HG02884 (cell line): ENCODE measurements around the gene MICU1.
A peak's percentile ranks its signal among the peaks of the same experiment; 100 is the strongest.
"Not testable (repeated sequence)": the region's sequence is repeated elsewhere in the genome, so short reads cannot be mapped to it uniquely, and the experiment has no call there.

ENCODE experiments used
- ATAC-seq: cut with Tn5 transposase; IDR thresholded peaks from one replicate; pipeline ENCODE4 v1.9.1; 2021; ENCODE audit warnings: mild to moderate bottlenecking, moderate library complexity; ENCODE audit not compliant: unreplicated experiment

The MICU1 gene

DNA sequence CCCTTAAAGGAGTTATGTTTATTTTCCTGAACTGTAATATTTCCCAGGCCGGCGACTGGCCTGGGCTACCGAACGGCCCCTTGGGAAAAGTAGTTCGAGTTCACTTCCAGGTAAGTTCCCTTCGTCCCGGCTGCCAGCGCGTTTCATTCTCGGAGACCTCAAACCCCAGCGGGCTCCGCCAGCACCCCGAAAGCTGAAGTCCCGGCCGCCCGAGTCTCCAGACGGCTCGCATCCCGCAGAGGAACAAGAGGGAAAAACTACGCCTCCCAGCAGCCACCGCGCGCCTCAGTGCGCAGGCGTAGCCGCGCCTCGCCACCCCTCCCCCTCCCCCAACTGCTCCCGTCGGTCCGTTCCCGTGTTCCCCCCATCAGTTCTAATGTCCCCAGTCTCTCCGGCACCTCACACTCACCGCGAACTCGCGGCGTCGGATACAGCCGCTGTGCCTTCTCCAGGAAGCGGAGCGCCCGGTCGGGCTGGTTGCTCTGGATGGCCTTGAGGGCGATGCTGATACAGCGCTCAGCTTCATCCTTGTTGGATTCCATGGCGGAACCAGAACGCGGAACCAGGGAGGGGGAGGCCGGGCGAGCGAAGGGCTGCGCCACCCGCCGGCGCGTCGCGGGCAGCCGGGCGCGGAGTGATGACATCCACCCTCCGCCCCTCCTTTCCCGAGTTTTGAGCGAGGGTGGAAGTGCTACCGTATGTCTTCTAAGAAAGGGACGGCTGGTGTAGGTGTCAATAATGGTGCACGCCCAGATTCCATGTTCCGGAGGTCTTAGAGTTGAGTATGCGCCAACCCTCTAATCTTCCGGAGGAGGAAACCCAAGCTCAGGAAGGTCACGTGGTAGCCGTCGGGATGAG, 271.3 kb downstream of the MICU1 start, which contains the start of gene DNAJB12:
Gene DNAJB12, minus strand, starts transcription at position 564 of the 858 bp plus-strand sequence. Its CDS starts 22 bp downstream, at position 542.
- peak; percentile 67 for ATAC-seq

DNA sequence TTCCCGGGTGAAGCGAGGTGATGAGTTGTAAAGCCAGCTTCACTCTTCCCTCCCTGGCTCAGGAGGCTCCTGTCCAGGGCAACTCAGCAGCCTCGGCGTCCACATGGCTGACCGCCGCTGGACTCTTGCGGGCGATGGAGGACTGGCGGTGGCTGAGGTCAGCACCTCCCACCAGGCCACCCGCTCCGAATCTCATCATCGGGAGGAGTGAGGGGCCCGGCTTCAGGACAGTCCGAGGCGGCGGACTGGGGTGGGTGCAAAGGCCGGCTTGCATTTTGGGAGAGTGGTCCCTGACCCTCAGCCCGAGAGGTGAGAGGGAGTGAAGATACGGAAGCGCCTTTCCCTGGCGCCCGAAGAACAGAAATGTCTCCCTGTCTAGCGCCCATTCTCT, 271.9 kb downstream of the MICU1 start:
- no peak for ATAC-seq

GRCh38 chr10:72353028-72353964, 272.6 kb downstream of the MICU1 start:
- ATAC-seq, result no peak

DNA sequence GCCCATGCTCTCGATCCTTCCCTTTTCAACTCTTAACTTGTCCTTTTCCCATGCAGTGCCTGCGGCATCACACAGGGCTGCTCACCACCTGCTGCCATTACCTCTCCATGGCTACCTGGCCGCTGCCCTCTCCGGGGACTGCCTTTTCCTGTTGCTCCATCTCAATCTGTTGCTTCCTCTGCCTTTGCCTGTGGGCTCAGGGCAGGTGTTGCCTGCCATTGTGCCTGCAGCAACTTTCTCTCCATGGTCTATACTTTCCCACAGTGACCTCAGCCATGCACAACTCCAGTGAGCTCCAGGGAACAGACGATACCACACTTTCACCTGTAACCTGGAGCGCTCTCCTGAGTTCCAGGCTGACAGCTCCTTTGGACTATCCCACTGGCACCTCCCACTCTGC, 274.4 kb downstream of the MICU1 start:
- no peak for ATAC-seq

DNA sequence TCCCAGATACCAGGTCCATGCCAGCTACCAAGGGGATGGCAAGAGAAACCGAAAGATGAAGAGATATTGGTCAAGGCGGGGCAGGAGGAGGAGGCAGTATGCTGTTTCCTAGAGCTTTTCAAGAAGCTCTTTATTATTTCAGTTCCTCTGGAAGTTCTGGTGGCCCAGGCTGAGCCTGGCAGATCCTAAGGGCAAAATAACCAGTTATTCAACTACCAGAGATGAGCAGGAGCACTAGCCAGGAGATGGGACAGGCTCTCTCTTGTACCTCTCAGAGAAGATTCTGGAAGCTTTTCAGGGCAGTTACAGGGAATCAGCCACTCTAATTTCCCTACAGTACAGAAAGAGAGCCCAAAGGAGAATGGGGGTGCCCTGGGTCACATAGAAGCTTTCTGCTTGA, 276.4 kb downstream of the MICU1 start:
- ATAC-seq, result no peak

GRCh38 chr10:72348282-72348681, 277.6 kb downstream of the MICU1 start:
- no peak for ATAC-seq

DNA sequence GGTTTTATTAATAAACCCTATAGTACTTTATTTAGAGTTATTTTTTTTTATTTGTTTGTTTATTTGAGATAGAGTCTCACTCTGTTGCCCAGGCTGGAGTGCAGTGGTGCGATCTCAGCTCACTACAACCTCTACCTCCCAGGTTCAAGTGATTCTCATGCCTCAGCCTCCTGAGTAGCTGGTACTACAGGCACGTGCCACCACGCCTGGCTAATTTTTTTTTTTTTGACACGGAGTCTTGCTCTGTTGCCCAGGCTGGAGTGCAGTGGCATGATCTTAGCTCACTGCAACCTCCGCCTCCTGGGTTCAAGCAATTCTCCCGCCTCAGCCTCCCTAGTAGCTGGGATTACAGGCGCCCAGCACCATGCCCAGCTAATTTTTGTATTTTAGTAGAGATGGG, 279.8 kb downstream of the MICU1 start:
- not testable (repeated sequence) for ATAC-seq

DNA sequence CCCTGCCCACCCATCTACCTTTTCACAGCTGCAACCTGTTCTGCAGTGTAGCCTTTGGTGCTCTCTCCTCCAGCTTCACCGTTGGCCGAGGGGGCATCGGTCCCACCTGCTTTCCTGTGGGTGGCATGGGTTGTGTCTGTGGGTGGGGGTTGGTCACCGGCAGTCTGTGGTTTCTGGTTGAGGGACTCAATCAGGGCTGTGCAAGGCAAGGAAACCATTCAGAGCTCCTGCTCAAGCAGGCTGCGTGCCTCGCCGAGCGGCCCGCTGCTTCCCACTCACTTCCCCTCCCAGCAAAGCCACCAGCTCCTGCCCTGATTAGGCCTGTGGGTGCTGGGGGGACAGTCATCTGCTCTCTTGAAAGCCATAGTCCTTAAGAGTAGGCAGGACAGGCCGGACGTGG, 280.9 kb downstream of the MICU1 start:
- ATAC-seq, result no peak

GRCh38 chr10:72342911-72343310, 283.0 kb downstream of the MICU1 start:
- ATAC-seq, result no peak

DNA sequence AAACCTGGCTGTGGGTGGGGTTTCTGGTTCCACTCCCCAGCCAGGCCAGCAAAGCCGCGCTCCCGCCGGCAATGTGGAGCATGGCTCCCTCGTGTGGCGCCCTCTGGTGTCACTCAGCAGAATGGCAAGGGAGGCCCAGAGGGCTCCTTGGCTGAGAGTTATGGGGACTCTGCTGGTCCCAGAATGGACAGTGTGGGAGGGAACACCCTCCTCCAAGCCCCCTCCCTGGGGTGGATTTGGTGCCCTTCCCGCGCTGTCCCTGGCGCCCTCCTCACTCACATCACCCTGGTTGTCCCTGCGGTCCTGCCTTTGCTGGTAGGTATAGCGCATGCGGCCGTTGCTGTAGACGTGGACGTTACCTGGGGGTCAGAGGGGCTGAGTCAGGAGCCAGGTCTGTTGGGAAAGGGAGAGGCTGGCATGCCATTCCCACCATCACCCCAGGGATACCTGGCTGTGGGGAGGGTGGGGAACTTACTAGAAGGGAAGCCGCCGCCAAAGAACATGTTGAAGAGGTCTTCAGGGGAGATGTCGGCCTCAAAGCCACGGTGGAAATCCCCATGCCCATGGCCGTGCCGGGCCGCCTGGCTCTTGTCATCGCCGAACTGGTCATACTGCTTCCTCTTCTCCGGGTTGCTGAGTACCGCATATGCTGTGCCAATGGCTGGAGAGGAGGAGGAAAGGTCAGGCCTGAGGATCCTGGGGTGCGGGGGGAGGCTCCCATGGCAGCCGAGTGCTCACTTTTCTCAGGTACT, 285.2 kb downstream of the MICU1 start:
- no peak for ATAC-seq

- ATAC-seq, result no peak
Observed at GRCh38 chr10:72338180-72338579, 287.7 kb downstream of the MICU1 start.

GRCh38 chr10:72337722-72338121, 288.2 kb downstream of the MICU1 start:
- no peak for ATAC-seq

GRCh38 chr10:72337039-72337629, 288.7 kb downstream of the MICU1 start:
- no peak for ATAC-seq

GRCh38 chr10:72336259-72337038, 289.4 kb downstream of the MICU1 start:
- ATAC-seq, result no peak

DNA sequence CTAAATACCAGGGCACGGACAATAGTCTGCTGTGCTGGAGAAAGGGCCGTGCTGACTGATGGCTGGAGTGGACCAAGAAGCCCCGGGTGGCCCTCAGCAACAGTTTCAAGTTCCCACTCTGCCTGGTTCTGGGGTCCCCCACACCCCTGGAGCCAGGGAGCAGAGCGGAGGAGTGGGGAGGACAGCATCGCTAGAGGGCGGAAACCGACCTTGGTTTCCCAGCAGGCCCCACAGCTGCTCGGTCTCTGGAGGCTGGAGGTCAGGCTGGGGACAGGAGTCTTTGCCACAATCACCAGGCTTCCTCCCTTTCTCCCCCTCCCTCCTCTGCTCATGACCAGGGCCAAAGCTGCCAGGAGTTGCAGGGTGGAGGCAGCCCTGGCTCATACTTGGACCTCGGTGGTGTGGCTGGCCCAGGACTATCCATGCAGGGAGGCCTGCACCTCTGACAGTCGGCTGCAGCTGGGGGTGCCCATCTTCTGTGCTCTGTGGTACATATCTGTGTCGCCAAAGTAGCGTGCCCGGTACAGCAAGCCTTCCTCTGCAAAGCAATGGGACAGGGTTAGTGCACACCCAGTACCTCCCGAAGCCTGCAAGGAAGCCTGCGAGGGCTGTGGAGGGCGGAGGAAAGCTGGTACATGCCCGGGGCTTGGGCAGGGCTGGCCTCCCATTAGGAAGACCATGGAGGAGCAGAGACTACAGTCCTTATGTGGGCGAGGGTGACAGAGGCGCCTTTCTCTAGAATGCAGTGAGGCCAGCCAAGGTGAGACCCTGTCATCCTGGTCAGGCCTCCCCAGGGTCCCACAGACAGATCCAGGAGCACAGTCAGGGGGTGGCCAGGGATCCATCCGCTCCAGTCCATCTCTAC, 290.3 kb downstream of the MICU1 start:
- ATAC-seq, result peak; percentile 30

DNA sequence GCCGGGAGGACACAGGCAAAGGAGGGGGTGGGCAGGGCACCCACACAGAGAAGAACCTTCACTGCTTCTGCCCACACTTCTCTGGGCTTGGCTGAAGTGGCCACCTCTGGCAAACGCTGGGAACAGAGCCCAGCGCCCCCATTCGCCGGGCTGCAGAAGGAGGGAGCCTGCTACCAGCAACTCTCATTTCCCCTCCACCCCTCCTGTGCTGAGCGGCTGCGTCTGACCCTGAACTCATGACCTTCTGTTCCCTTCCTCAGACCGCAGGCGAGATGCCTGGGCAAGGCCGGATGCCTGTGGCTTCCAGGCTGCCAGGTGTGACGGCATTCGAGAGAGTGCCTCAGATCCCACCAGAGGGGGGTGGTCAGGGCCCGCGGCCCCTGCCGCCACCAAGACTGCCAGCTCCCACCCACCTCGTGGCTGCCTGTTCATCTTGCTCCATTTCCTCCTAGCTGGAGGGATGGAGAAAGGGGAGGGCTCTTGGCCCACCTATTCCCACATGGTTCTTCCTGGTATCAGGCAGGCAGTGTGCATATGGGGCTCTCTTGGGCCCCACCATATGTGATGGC, 291.0 kb downstream of the MICU1 start:
- peak; percentile 64 for ATAC-seq

DNA sequence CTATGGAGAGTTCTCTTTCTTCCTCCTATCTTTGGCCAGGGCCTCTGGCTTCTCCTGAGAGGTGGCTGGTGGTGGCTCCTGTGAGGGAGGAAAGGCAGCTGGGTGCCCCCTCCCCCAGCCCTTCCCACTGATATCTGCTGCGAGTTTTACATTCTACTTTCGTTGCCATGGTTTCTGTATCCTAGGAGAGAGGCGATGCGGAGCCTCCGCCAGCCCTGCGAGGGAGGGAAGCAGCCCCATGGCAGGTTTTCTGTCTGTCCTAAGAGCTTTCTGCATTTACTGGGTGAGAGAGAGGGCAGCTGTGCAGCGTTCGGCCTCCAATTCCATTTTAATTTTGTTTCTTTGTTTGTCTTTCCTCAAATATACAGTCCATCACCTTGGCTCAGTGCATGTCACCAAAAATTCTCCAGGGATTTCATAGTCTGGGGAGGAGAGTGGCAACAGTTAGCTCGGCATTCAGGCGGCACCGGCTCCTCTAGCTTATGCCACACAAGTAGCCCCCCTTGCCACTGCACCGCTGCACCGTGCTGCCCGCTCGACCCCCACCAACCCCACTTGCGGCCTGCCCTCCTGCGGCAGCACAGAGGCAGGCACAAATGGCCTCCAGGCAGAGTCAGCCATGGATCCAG, 291.6 kb downstream of the MICU1 start:
- ATAC-seq, result no peak
